ENCODE data around the gene CMTM4.

The CMTM4 gene

DNA sequence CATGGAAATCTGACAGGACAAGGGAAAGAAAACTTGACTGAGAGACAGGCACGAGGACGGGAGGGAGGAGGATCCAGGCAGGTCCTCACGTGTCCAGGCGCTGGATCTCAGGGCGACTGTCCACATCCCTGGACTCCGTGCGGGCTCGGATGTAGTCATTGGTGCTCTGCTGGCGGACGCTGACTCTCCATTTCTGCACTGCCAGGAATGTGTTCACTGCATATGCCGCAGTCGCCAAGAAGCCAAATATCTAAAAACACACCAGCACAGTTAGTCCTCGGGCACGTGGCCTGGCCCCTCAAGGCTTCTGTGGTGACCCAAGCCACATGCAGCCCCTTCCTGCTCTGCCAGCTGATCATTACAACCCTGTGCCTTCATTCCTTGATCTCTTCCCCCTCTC lies 74.6 kb downstream of the CMTM4 start:
- Histone ChIP-seq H3K27ac (ENCODE audit: low read length) (no peak overlapping the region), H2AFZ (ENCODE audit: low read depth, low read length) (no peak overlapping the region), H3K4me3 (ENCODE audit: low read depth in 1 of 2, low read length in 2 of 2) (no peak overlapping the region), H3K4me1 (ENCODE audit: insufficient read depth, low read length) (peaks cover 10% of the 10 kb centered on the region; the same call in 1 of the 2 replicates), H3K79me2 (ENCODE audit: insufficient read depth, low read length) (no peaks in the 10 kb centered on the region), H3K27me3 (ENCODE audit: insufficient read depth, low read length, poor library complexity) (no peaks in the 10 kb centered on the region), H3K9me3 (ENCODE audit: insufficient read depth, low read length, severe bottlenecking) (no peaks in the 10 kb centered on the region), H3K4me2 (ENCODE audit: insufficient read depth, low read length) (no peak overlapping the region), H4K20me1 (ENCODE audit: insufficient read depth, low read length) (no peaks in the 10 kb centered on the region), H3K9ac (ENCODE audit: low read depth, low read length) (no peak overlapping the region), H3K36me3 (ENCODE audit: insufficient read depth, low read length) (no peaks in the 10 kb centered on the region)
- DNase-seq (no peak), ATAC-seq (ENCODE audit: insufficient read depth, low read depth) (no peak)
- TF ChIP-seq, protein P1, sequence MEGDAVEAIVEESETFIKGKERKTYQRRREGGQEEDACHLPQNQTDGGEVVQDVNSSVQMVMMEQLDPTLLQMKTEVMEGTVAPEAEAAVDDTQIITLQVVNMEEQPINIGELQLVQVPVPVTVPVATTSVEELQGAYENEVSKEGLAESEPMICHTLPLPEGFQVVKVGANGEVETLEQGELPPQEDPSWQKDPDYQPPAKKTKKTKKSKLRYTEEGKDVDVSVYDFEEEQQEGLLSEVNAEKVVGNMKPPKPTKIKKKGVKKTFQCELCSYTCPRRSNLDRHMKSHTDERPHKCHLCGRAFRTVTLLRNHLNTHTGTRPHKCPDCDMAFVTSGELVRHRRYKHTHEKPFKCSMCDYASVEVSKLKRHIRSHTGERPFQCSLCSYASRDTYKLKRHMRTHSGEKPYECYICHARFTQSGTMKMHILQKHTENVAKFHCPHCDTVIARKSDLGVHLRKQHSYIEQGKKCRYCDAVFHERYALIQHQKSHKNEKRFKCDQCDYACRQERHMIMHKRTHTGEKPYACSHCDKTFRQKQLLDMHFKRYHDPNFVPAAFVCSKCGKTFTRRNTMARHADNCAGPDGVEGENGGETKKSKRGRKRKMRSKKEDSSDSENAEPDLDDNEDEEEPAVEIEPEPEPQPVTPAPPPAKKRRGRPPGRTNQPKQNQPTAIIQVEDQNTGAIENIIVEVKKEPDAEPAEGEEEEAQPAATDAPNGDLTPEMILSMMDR (IDR thresholded peaks at IDR 0.05; ENCODE audit: borderline replicate concordance, extremely low read depth, low read length, poor library complexity, severe bottlenecking), result no peak
- no peak for TF ChIP-seq EZH2 (IDR thresholded peaks at IDR 0.05; ENCODE audit: borderline replicate concordance, low read depth, low read length, severe bottlenecking)

DNA sequence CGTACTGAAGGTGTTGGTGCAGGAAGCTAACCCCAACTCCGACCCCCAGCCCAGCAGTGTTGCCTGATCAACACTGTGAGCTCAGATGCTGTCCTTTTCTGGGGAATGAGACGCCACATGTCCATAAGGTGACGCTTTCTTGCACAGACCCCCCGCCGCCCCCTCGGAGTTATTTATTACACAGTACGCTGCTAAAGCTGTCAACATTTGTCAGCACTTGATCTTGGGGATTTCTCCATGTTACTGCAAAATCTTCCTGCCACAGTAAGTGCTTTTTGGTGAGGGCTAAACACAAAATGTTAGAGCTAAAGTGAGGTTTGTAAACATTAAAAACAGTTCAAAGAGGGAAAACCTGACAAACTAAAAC lies 76.1 kb downstream of the CMTM4 start:
- Histone ChIP-seq H3K4me2 (ENCODE audit: insufficient read depth, low read length) (no peak overlapping the region), H3K9ac (ENCODE audit: low read depth, low read length) (no peak overlapping the region), H3K4me1 (ENCODE audit: insufficient read depth, low read length) (peaks cover 10% of the 10 kb centered on the region; the same call in 1 of the 2 replicates), H3K79me2 (ENCODE audit: insufficient read depth, low read length) (no peaks in the 10 kb centered on the region), H2AFZ (ENCODE audit: low read depth, low read length) (no peak overlapping the region), H3K9me3 (ENCODE audit: insufficient read depth, low read length, severe bottlenecking) (no peaks in the 10 kb centered on the region), H4K20me1 (ENCODE audit: insufficient read depth, low read length) (no peaks in the 10 kb centered on the region), H3K4me3 (ENCODE audit: low read depth in 1 of 2, low read length in 2 of 2) (no peak overlapping the region), H3K27me3 (ENCODE audit: insufficient read depth, low read length, poor library complexity) (no peaks in the 10 kb centered on the region), H3K36me3 (ENCODE audit: insufficient read depth, low read length) (no peaks in the 10 kb centered on the region), H3K27ac (ENCODE audit: low read length) (no peak overlapping the region)
- TF ChIP-seq, protein P1 (IDR thresholded peaks at IDR 0.05; ENCODE audit: borderline replicate concordance, extremely low read depth, low read length, poor library complexity, severe bottlenecking), result no peak
- TF ChIP-seq EZH2 (IDR thresholded peaks at IDR 0.05; ENCODE audit: borderline replicate concordance, low read depth, low read length, severe bottlenecking), result no peak
- no peak for DNase-seq
- ATAC-seq (ENCODE audit: insufficient read depth, low read depth), result no peak

DNA sequence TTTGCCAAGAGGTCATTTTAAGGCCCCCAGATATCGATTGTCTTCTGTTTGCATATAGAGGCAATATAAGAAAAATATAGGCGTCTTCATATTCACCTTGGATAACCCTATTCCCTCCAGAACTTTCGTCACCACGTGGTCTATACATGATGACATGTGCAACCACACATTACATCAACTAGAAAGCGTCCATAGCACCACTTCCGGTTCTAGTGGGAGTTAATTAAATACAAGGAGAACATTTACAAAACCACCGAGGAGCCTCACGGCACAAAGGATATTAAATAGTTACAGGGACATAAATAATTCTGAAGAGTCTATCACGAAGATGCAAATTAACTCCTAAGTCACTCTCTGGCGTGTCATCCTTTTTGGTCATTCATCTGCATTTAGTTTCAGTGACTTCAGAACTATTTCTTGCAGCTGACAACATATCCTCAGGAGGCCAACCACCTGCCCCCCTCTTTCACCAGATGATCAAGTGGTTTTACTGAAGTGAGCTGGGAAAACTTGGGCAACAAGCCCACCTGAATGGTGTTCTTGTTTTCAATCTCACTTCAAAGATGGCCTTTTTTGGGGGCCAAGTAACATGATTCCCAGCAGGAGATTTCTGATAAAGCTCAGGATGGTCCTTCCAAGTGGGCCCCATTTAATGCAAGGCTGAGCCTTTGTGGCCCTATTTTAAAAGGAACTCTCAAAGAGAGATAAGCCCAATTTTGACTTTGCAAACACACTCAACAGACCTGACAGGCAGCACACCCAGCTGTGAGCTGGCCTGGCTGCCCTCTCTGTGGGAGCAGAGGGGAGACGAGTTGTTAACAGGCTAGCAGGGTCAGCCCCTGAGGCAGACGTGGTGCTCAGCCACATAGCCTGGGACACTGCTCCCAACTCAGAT lies 76.8 kb downstream of the CMTM4 start:
- ATAC-seq (ENCODE audit: insufficient read depth, low read depth) (peak; percentile 43; the same call in 2 of the 3 replicates), DNase-seq (no peak)
- Histone ChIP-seq H3K9ac (ENCODE audit: low read depth, low read length) (no peak overlapping the region), H2AFZ (ENCODE audit: low read depth, low read length) (no peak overlapping the region), H3K4me1 (ENCODE audit: insufficient read depth, low read length) (peaks cover 10% of the 10 kb centered on the region; the same call in 1 of the 2 replicates), H3K36me3 (ENCODE audit: insufficient read depth, low read length) (no peaks in the 10 kb centered on the region), H3K4me2 (ENCODE audit: insufficient read depth, low read length) (no peak overlapping the region), H3K27ac (ENCODE audit: low read length) (no peak overlapping the region), H3K4me3 (ENCODE audit: low read depth in 1 of 2, low read length in 2 of 2) (no peak overlapping the region), H3K79me2 (ENCODE audit: insufficient read depth, low read length) (no peaks in the 10 kb centered on the region), H3K27me3 (ENCODE audit: insufficient read depth, low read length, poor library complexity) (no peaks in the 10 kb centered on the region), H4K20me1 (ENCODE audit: insufficient read depth, low read length) (no peaks in the 10 kb centered on the region), H3K9me3 (ENCODE audit: insufficient read depth, low read length, severe bottlenecking) (no peaks in the 10 kb centered on the region)
- TF ChIP-seq EZH2 (IDR thresholded peaks at IDR 0.05; ENCODE audit: borderline replicate concordance, low read depth, low read length, severe bottlenecking), result no peak

DNA sequence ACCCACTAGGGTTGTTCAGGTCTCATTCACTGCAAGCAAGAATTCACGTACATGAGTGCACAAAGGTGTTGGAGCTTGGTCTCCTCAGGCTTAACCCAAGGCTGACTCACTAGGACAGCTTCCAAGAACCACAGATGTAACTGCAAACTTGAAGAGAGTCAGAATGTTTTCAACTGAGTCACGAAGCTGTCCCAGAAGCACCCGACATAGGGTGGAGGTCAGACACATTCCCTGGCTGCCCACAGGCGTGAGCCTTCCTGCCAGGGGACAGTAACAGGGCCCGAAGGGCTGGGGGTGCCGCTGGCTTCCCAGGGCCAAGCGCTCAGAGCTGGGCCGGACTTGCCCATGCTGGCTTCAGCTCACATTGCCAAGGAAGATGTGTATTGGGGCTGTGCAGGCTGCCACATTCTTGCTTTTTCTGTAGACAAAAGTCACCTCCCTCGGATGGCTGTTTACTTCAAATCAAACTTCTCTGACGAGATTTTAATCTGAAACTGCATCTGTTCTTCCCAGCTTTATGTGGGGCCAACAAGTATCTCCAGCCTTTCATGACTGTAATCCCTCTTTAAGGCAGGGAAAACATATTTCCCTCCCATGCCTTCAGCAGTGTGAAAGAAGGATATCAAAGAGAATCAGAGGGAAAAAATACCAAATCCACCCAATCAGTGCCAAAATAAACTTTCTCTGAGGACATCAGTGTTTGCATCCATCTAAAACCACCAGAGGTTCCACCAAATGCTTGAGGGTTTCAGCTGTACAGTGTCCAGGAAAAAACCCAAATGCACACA lies 77.8 kb downstream of the CMTM4 start:
- TF ChIP-seq, protein P1 (IDR thresholded peaks at IDR 0.05; ENCODE audit: borderline replicate concordance, extremely low read depth, low read length, poor library complexity, severe bottlenecking), result no peak
- no peak for TF ChIP-seq EZH2 (IDR thresholded peaks at IDR 0.05; ENCODE audit: borderline replicate concordance, low read depth, low read length, severe bottlenecking)
- H3K4me1 ChIP-seq (ENCODE audit: insufficient read depth, low read length), result peaks cover 10% of the 10 kb centered on the region; the same call in 1 of the 2 replicates
- no peak overlapping the region for H3K27ac ChIP-seq (ENCODE audit: low read length)
- H3K9ac ChIP-seq (ENCODE audit: low read depth, low read length), result no peak overlapping the region
- no peaks in the 10 kb centered on the region for H3K79me2 ChIP-seq (ENCODE audit: insufficient read depth, low read length)
- no peak for DNase-seq
- H2AFZ ChIP-seq (ENCODE audit: low read depth, low read length), result no peak overlapping the region
- no peaks in the 10 kb centered on the region for H3K9me3 ChIP-seq (ENCODE audit: insufficient read depth, low read length, severe bottlenecking)
- H3K4me3 ChIP-seq (ENCODE audit: low read depth in 1 of 2, low read length in 2 of 2), result no peak overlapping the region
- no peaks in the 10 kb centered on the region for H4K20me1 ChIP-seq (ENCODE audit: insufficient read depth, low read length)
- H3K27me3 ChIP-seq (ENCODE audit: insufficient read depth, low read length, poor library complexity), result no peaks in the 10 kb centered on the region
- H3K4me2 ChIP-seq (ENCODE audit: insufficient read depth, low read length), result no peak overlapping the region
- no peak for ATAC-seq (ENCODE audit: insufficient read depth, low read depth)
- H3K36me3 ChIP-seq (ENCODE audit: insufficient read depth, low read length), result peaks cover 6% of the 10 kb centered on the region

Measured in DND-41 (cell line).